Endometrium (tissue), 2 donors: ENCODE data around the gene USP36.
"Not testable (repeated sequence)": the region's sequence is repeated elsewhere in the genome, so short reads cannot be mapped to it uniquely, and the experiment has no call there.

Experiments
- FAIRE-seq: peaks from 2 replicates; lab custom pipeline; 2012; peaks lifted over from hg19 to GRCh38; lab: Jason Lieb, UNC
- donor health status: control.
- donor health status: control.

Gene USP36

DNA sequence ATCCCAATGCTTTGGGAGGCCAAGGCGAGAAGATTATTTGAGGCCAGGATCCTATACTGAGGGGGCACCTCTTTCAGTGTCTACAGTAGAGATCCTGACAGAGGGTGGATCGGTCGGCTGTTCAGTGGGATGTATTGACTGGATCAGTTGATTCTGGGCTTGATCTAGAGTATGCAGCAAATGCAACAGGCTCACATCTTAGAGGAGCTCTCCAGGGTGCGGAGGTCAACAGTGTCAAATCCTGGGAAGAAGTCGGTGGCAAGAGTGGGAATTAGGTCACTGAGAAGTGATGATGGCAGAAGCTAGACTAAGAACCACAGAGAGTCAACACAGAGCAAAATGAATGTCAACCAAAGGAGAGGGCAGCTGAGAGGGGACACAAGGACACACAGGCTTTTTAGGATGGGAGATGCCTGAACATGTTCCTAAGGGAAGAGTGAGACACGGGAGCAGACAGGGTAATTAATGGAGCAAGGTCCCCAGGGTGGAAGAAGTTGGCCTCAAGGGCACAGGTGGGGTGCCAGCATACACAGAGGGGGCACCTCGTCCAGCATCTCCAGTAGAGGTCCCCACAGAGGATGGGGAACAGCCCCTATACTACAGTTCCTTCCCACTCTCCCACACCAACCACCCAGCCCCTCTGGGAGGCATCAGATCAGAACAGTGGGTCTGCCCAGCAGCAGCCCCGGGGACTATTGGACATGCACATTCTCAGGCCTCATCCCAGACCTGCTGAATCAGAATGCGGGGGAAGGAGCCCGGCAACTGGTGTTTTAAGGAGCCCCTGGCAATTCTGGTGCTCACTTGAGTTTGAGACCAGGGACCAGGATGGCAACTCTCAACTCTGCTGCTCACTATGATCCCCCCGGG is 48.5 kb downstream of the USP36 start:
- FAIRE-seq: no peak

GRCh38 chr17:78790552-78790951 is 50.1 kb downstream of the USP36 start:
- FAIRE-seq: no peak

DNA sequence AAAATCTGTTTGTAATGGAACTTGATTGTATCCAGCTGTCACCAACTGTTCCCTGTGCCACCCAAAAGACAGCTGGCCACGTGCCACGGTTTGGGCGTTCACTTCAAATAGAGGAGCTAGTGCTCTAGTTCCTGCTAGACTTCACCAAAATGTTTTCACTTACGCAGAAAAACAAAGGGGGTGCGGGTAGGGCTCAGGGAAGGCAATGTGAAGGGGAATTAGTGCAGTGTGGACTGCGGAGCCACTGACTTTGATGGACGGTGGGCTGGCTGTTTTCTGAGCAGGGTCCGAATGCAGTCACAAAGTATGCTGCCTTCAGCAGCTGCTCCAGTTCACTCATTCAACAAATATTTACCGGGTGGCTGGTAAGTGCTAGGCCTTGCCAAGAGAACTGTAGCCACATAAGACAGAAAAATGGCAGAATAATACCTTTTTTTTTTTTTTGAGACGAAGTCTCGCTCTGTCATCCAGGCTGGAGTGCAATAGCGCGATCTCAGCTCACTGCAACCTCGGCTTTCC is 50.9 kb downstream of the USP36 start:
- no peak for FAIRE-seq

DNA sequence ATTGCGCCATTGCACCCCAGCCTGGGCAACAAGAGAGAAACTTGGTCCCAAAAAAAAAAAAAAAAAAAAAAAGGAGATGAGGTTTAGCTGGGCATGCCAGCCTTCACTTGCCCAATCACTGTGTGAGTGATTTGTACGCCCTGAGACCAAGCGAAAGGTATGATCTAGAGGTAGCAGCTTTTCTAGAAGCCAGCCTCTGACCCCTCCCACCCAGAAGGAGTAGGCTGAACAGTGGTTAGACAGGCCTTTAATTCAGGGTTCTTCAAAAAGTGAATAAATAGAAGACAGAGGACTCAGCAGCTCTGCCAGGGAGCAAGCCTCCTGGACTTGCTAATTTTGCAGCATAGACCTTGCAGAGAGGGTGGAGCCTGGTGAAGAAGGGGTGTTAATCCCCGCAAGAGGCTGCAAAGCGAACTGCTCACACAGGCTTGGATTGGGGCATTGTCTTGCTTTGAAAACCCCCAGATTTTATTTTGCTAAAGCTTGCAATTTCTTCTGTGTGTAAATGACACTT is 51.4 kb downstream of the USP36 start:
- FAIRE-seq: no peak

GRCh38 chr17:78788451-78788850 is 52.2 kb downstream of the USP36 start:
- no peak for FAIRE-seq

DNA sequence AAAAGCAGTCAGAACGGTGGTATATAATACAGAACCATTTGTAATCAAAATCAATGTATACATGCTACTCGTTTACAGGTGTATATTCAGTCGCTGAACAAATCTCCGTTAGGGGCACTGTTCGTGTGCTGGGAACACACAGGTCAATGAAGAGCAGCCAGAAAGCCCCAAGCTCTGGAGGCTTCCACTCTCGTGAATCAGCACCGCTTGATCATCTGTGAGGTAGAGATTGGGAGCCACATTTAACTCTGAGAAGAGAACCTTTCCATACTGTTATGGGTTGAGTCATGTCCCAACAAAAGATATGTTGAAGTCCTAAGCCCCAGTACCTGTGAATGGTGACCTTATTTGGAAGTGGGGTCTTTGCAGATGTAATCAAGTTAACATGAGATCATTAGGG is 53.2 kb downstream of the USP36 start:
- no peak for FAIRE-seq

GRCh38 chr17:78785663-78786057 is 55.0 kb downstream of the USP36 start:
- no peak for FAIRE-seq

DNA sequence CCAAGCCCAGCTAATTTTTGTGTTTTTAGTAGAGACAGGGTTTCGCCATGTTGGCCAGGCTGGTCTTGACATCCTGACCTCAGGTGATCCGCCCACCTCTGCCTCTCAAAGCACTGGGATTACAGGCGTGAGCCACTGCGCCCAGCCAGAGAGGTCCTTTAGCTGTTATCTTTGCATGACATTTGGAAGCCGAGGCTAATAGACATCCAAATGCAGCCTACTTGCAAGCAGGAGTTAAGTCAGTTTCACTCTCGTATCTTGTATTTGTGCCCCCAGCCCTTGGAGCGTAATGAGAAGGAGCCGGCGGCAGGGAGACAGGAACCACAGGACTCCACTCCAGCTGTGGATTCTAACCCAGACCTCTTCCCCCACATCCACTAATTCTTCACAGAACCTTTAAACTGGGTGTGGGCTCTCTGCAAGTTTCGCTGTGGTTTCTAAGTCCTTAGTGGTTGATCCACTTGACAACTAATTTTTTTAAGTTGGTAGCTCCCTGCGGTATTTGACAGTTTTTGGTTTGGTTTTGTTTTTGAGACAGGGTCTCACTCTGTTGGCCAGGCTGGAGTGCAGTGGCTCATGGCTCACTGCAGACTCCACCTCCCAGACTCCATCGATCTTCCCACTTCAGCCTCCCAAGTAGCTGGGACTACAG is 55.5 kb downstream of the USP36 start:
- no peak for FAIRE-seq

GRCh38 chr17:78784352-78784751 is 56.3 kb downstream of the USP36 start:
- FAIRE-seq: no peak

- FAIRE-seq: no peak
Observed at GRCh38 chr17:78783711-78784324, 56.8 kb downstream of the USP36 start.

DNA sequence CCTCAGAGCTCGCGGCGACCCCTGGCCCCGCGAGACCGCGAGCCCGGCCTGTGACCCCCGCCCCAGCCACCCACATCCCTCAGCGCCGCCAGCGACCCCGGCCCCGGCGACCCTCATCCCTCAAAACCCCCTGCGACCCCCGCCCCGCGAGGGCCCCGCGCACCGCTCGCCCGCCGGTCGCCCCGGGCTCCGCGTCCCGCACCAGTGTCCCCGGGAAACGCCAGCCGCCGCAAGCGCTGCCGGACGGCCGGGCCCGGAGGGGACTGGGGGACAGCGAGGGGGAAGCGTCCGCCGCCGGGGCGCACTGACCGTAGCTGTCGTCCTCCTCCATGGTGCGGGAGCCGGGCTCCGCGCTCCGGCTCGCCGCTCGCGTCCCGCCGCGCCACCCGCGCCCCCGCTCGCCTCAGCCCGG is 58.7 kb downstream of the USP36 start, which contains the start of gene CYTH1:
TSS of gene CYTH1 (minus strand) at position 381 of the 412 bp plus-strand sequence. CDS start at position 331, 50 bp downstream.
- FAIRE-seq: no peak

DNA sequence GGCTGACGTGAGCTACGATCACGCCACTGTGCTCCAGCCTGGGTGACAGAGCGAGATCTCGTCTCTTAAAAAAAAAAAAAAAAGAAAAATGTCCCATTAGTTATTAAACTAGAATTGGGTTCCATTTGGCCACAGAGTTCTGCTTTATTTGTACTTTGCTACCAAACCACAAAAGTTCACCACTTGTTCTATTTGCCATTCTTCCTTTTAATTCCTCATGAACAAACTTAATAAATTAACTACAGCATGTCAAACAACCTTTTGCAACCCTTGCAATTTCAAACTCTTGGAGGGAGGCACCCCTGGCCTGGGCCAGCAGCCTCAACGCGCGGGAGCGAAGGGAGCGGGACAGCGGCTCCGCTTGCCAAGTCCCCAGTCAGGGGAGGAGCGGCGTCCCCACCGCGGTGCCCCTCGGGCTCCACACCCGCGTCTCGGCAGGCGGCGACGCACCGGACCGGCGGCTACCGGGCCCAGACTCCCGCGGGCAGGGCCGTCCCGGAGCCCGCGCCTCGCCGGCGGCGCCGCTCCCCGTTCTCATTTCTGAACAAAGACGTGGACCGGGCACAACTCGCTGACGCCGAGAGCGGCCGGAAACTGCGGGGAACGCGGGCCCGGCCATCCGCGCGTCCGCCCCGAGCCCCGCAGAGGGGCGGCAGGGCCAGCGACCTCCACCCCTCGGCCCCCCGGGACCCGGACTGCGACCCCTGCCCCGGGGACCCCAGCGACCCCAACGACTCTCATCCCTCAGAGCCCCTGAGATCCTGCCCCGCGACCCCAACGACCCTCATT is 59.3 kb downstream of the USP36 start:
- no peak for FAIRE-seq

- FAIRE-seq: no peak
Observed at GRCh38 chr17:78780335-78780734, 60.3 kb downstream of the USP36 start.

DNA sequence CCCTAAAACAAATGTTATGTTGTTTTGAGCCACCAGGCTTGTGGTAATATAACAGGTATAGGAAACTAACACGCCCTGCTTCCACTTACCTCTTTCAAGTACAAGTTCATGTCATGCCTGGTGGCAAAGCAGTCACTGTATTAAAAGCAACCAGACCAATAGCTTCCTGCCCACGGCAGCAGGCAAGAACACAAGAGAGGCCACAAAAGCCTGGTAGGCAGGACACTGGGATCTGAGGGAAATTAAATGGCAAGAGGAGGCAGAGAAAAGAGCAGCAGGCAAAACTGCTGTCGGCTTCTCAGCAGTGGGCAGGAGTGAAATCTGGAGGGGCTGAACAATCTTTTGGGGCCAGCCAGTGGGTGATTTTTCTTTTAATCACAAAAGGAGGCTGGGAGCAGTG is 60.8 kb downstream of the USP36 start:
- no peak for FAIRE-seq

- not testable (repeated sequence) for FAIRE-seq
Observed at GRCh38 chr17:78779286-78779651, 61.3 kb downstream of the USP36 start.

DNA sequence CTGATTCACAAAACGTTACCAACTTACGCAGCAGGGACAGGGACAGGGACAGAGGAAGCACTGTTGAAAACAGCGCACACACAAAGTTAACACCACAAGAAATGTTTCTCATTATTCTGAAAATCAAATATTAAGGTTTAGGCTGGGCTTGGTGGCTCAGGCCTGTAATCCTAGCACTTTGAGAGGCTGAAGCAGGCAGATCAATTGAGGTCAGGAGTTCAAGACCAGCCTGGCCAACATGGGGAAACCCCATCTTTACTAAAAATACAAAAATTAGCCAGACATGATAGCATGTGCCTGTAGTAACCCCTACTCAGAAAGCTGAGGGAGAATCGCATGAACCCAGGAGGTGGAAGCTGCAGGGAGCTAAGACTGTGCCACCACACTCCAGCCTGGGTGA is 62.7 kb downstream of the USP36 start:
- no peak for FAIRE-seq

- no peak for FAIRE-seq
Observed at GRCh38 chr17:78774956-78775571, 65.5 kb downstream of the USP36 start.

GRCh38 chr17:78774453-78774852 is 66.2 kb downstream of the USP36 start:
- FAIRE-seq: no peak

GRCh38 chr17:78771758-78772382 is 68.7 kb downstream of the USP36 start:
- FAIRE-seq: no peak

DNA sequence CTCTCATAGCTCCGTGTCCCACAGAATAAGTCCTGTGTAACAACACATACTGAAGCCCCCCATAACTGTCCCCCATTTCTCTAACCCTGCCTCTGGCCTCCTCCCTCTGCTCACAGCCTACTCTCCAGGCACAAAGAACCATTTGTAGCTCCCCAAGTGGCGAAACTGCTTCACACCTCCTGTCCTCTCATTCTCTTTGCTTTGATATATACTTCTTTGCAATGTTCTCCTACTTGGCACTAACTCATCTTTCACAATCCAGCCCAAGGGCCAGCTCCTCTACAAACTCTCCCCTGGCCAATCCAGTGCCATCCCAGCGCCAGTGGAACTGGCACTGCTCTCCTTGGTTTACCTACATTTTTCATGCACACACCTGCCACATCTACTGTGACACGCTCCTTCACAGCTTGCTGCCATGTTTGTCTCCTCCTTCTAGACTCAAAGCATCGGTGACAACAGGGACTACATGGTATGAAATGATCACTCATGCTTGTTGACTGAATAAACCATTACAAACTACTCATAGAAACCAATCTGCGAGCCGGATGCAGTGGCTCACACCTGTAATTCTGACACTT is 71.3 kb downstream of the USP36 start:
- FAIRE-seq: no peak

GRCh38 chr17:78767806-78768205 is 72.8 kb downstream of the USP36 start:
- no peak for FAIRE-seq
